Activated CD8-positive, alpha-beta T cell treated with anti-CD3 and anti-CD28 coated beads for 36 hours (primary cell): ENCODE data around the gene SLC25A43. TPM values are rescaled to one million over a fixed set of nuclear protein-coding genes. Genes with fewer than 3 reads are reported as not detected.

Source experiments
- ATAC-seq: fragments of 200-7000 bp; cut with Tn5 transposase; one replicate; pipeline ENCODE4 v1.10.0; 2021; ENCODE audit warnings: mild to moderate bottlenecking, moderate library complexity
- CTCF ChIA-PET: fragments of 350-600 bp; sonication (Branson Sonifier 250); formaldehyde crosslinking; loops from one replicate; lab custom pipeline; 2021; ENCODE audit warnings: antibody characterized with exemption; lab: Charles Lee
- POLR2A ChIA-PET: fragments of 350-600 bp; sonication (Branson Sonifier 250); formaldehyde crosslinking; loops from one replicate; lab custom pipeline; 2021; ENCODE audit warnings: antibody characterized with exemption; lab: Charles Lee
- DNase-seq: peaks from one replicate; pipeline ENCODE4 v3.0.0-alpha.2; 2020
- H3K27ac Mint-ChIP-seq: one replicate; pipeline ENCODE4 v1.8.0; 2021; ENCODE audit warnings: mild to moderate bottlenecking, mixed read lengths
- H3K27me3 Mint-ChIP-seq: one replicate; pipeline ENCODE4 v1.8.0; 2021; ENCODE audit warnings: mixed read lengths
- H3K36me3 Mint-ChIP-seq: one replicate; pipeline ENCODE4 v1.8.0; 2021; ENCODE audit warnings: low read depth, mixed read lengths
- H3K4me1 Mint-ChIP-seq: one replicate; pipeline ENCODE4 v1.8.0; 2021; ENCODE audit warnings: low read depth, mixed read lengths
- H3K4me3 Mint-ChIP-seq: one replicate; pipeline ENCODE4 v1.8.0; 2021; ENCODE audit warnings: mild to moderate bottlenecking, moderate library complexity, mixed read lengths
- H3K9me3 Mint-ChIP-seq: one replicate; pipeline ENCODE4 v1.8.0; 2021; ENCODE audit warnings: mixed read lengths
- intact Hi-C: fragments of 100-400 bp; cut with micrococcal nuclease; formaldehyde crosslinking; loops from one replicate; pipeline ENCODE4 v1.10.0; 2022
- total RNA-seq, 2 experiments: library from RNA; stranded (reverse); gene quantifications; one replicate each; pipeline ENCODE4 v1.2.3, GENCODE V29; 2021
- TF ChIP-seq, protein P1 (sequence below): fragments of 200-600 bp; IDR thresholded peaks from one replicate; pipeline ENCODE4 v1.8.0; 2022; ENCODE audit warnings: antibody characterized with exemption, mild to moderate bottlenecking

Gene SLC25A43
- total RNA-seq, 2 experiments from 2014 or later: 5.3 to 5.6 TPM

GRCh38 chrX:119421016-119421705 lies 22.0 kb downstream of the SLC25A43 start:
- no peak for DNase-seq
- CTCF ChIA-PET: no interaction called here

DNA sequence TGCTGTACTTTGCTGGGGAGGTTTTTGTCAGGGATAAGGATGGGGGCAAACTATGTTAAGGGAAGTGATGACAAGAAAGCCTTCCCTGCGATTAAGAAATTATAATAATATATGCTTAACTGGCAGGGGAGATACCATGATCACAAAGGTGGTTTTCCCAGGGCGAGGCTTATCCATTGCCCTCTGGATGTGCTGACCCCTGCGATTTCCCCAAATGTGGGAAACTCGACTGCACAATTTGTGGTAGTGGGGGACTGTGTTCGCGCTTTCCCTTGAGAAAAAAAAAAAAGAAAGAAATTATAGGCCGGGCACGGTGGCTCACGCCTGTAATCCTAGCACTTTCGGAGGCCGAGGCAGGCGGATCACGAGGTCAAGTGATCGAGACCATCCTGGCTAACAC lies 24.5 kb downstream of the SLC25A43 start:
- TF ChIP-seq, protein P1, sequence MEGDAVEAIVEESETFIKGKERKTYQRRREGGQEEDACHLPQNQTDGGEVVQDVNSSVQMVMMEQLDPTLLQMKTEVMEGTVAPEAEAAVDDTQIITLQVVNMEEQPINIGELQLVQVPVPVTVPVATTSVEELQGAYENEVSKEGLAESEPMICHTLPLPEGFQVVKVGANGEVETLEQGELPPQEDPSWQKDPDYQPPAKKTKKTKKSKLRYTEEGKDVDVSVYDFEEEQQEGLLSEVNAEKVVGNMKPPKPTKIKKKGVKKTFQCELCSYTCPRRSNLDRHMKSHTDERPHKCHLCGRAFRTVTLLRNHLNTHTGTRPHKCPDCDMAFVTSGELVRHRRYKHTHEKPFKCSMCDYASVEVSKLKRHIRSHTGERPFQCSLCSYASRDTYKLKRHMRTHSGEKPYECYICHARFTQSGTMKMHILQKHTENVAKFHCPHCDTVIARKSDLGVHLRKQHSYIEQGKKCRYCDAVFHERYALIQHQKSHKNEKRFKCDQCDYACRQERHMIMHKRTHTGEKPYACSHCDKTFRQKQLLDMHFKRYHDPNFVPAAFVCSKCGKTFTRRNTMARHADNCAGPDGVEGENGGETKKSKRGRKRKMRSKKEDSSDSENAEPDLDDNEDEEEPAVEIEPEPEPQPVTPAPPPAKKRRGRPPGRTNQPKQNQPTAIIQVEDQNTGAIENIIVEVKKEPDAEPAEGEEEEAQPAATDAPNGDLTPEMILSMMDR: no peak
- CTCF ChIA-PET: no interaction called here
- no peak for ATAC-seq
- no peak overlapping the region for H3K27ac Mint-ChIP-seq
- H3K4me3 Mint-ChIP-seq: no peak overlapping the region
- DNase-seq: no peak
- H3K27me3 Mint-ChIP-seq: no peaks in the 10 kb centered on the region
- H3K4me1 Mint-ChIP-seq: peaks cover 15% of the 10 kb centered on the region
- H3K9me3 Mint-ChIP-seq: no peaks in the 10 kb centered on the region
- intact Hi-C loops: no loop called here
- POLR2A ChIA-PET: no interaction called here
- no peaks in the 10 kb centered on the region for H3K36me3 Mint-ChIP-seq

More at GRCh38 chrX:119421016-119421705, 22.0 kb downstream of the SLC25A43 start:
- Mint-ChIP-seq H3K9me3 (no peaks in the 10 kb centered on the region), H3K4me1 (peaks cover 1% of the 10 kb centered on the region), H3K4me3 (no peak overlapping the region), H3K27ac (no peak overlapping the region), H3K27me3 (no peaks in the 10 kb centered on the region), H3K36me3 (no peaks in the 10 kb centered on the region)
- intact Hi-C loops: no loop called here
- TF ChIP-seq, protein P1: no peak
- POLR2A ChIA-PET: no interaction called here
- no peak for ATAC-seq

GRCh38 chrX:119424999-119425398 lies 25.9 kb downstream of the SLC25A43 start:
- CTCF ChIA-PET: no interaction called here
- intact Hi-C loops: no loop called here
- TF ChIP-seq, protein P1: no peak
- ATAC-seq: no peak
- Mint-ChIP-seq H3K9me3 (no peaks in the 10 kb centered on the region), H3K27me3 (no peaks in the 10 kb centered on the region), H3K27ac (no peak overlapping the region), H3K4me1 (peaks cover 15% of the 10 kb centered on the region), H3K4me3 (no peak overlapping the region), H3K36me3 (no peaks in the 10 kb centered on the region)
- DNase-seq: no peak
- POLR2A ChIA-PET: no interaction called here

GRCh38 chrX:119427024-119427794 lies 28.1 kb downstream of the SLC25A43 start:
- no peaks in the 10 kb centered on the region for H3K27me3 Mint-ChIP-seq
- peaks cover 15% of the 10 kb centered on the region for H3K4me1 Mint-ChIP-seq
- intact Hi-C loops: no loop called here
- POLR2A ChIA-PET: interaction anchor here (1.3 kb wide), 1 partner anchor 8 kb away, joined by 3 read pairs; no protein-coding TSS in a partner anchor
- ATAC-seq (peak; percentile 55), DNase-seq (peak; percentile 18)
- H3K9me3 Mint-ChIP-seq: no peaks in the 10 kb centered on the region
- H3K27ac Mint-ChIP-seq: peak overlapping the region; percentile 57
- no peaks in the 10 kb centered on the region for H3K36me3 Mint-ChIP-seq
- CTCF ChIA-PET: no interaction called here
- TF ChIP-seq, protein P1: no peak
- H3K4me3 Mint-ChIP-seq: no peak overlapping the region

DNA sequence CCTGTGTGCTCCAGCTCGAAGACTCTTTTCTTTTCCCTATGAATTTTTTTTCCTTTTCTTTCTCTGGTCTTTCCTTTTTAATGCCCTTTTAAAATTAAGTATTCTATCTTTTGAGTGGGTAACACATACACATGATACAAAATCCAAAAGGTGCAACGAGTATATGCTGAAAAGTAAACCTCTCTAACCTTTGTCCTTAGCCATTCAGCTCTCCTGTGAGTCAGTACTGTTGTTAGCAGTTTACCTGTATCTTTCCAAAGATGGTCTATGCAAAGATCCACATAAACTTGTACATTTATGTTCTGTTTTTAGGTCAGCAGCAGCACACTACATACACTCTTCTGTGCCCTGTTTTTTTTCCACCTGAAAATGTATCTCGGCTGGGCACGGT lies 28.7 kb downstream of the SLC25A43 start:
- DNase-seq: no peak
- no peaks in the 10 kb centered on the region for H3K27me3 Mint-ChIP-seq
- ChIA-PET CTCF (no interaction called here), POLR2A (no interaction called here)
- no peaks in the 10 kb centered on the region for H3K36me3 Mint-ChIP-seq
- H3K27ac Mint-ChIP-seq: no peak overlapping the region
- intact Hi-C loops: no loop called here
- H3K9me3 Mint-ChIP-seq: no peaks in the 10 kb centered on the region
- ATAC-seq: no peak
- H3K4me1 Mint-ChIP-seq: peaks cover 15% of the 10 kb centered on the region
- H3K4me3 Mint-ChIP-seq: no peak overlapping the region
- TF ChIP-seq, protein P1: no peak
